HCT116 (cell line): Measurements from ENCODE around the gene RNF11. TPM values are rescaled to one million over a fixed set of nuclear protein-coding genes. Genes with fewer than 3 reads are reported as not detected.

Source experiments
- ATAC-seq: fragments of 200-7000 bp; cut with Tn5 transposase; 2 replicates; pipeline ENCODE4 v1.9.1; 2020; ENCODE audit warnings: mild to moderate bottlenecking, moderate library complexity
- BruUV-seq: library from RNA; stranded (reverse); fragments of 400-500 nt; replicated peaks from 2 replicates; lab custom pipeline; 2021; lab: Mats Ljungman, UMichigan
- CTCF ChIA-PET: fragments of 300-600 bp; sonication (Branson Sonifier 250); formaldehyde crosslinking; loops from one replicate; lab custom pipeline; 2021; ENCODE audit warnings: antibody characterized with exemption; lab: Charles Lee
- POLR2A ChIA-PET: fragments of 300-600, 350-600 bp; sonication (Branson Sonifier 250); formaldehyde crosslinking; loops from one replicate; lab custom pipeline; 2021; ENCODE audit warnings: antibody characterized with exemption; lab: Charles Lee
- RAD21 ChIA-PET, 2 experiments: fragments of 300-600 bp; sonication (Branson Sonifier 250); formaldehyde crosslinking; loops; one replicate each; lab custom pipeline; 2023; ENCODE audit warnings: low total read pairs in 2 of 2; ENCODE audit not compliant: uncharacterized antibody in 2 of 2, unreplicated experiment in 2 of 2, low non-redundant PET in 1 of 2; lab: Charles Lee
- DNase-seq: peaks from one replicate; pipeline ENCODE4 v3.0.0-alpha.2; 2010; ENCODE audit warnings: low read depth, low spot score
- H2AFZ ChIP-seq: fragments of 200-600 bp; shearing (Covaris generic), sonication (generic); 2 replicates; pipeline ENCODE4 v1.6.1; 2017; ENCODE audit warnings: low read depth, mixed run types, mixed read lengths, antibody characterized with exemption, low read length; ENCODE audit not compliant: poor library complexity, severe bottlenecking
- H3K27ac ChIP-seq: 2 replicates; pipeline ENCODE4 v1.5.1; 2012; ENCODE audit warnings: low read depth, low read length
- H3K27me3 ChIP-seq: fragments of 200-600 bp; sonication (generic); 2 replicates; pipeline ENCODE4 v1.6.1; 2016; ENCODE audit warnings: mixed run types, low read length, mixed read lengths; ENCODE audit not compliant: insufficient read depth
- H3K36me3 ChIP-seq, 2 experiments: fragments of 200-500 bp in 1 of 2; fragments of 200-600 bp in 1 of 2; sonication (Bioruptor generic) in 1 of 2; sonication (generic) in 1 of 2; 2 replicates each; pipeline versions ENCODE4 v1.5.1 to v1.6.1; 2014 to 2016; ENCODE audit warnings: low read length in 2 of 2, inconsistent platforms in 1 of 2, mixed read lengths in 1 of 2, mixed run types in 1 of 2; ENCODE audit not compliant: insufficient read depth in 2 of 2, control insufficient read depth in 1 of 2
- H3K4me1 ChIP-seq, 2 experiments: fragments of 200-600 bp in 1 of 2; sonication (generic) in 1 of 2; 2 replicates each; pipeline versions ENCODE4 v1.5.1 to v1.6.1; 2012 to 2017; ENCODE audit warnings: low read length in 2 of 2, inconsistent platforms in 1 of 2, mild to moderate bottlenecking in 1 of 2, mixed read lengths in 1 of 2, mixed run types in 1 of 2, moderate library complexity in 1 of 2; ENCODE audit not compliant: insufficient read depth in 2 of 2, control insufficient read depth in 1 of 2
- H3K4me2 ChIP-seq: fragments of 200-600 bp; sonication (generic); 2 replicates; pipeline ENCODE4 v1.6.1; 2017; ENCODE audit warnings: mixed run types, low read length, mixed read lengths
- H3K4me3 ChIP-seq, 2 experiments: fragments of 200-600 bp in 1 of 2; sonication (generic) in 1 of 2; replicated peaks in 1 of 2; 2 replicates each; pipeline ENCODE4 v1.5.1; 2011 to 2016; ENCODE audit warnings: low read length in 2 of 2, control low read depth in 1 of 2, low read depth in 1 of 2, mild to moderate bottlenecking in 1 of 2, mixed read lengths in 1 of 2, mixed run types in 1 of 2
- H3K79me2 ChIP-seq: fragments of 200-600 bp; sonication (generic); 2 replicates; pipeline ENCODE4 v1.6.1; 2017; ENCODE audit warnings: mild to moderate bottlenecking, mixed run types, low read length, moderate library complexity, mixed read lengths; ENCODE audit not compliant: insufficient read depth
- H3K9ac ChIP-seq: fragments of 200-600 bp; sonication (generic); 2 replicates; pipeline ENCODE4 v1.6.1; 2016; ENCODE audit warnings: low read length, mixed read lengths
- H3K9me2 ChIP-seq: fragments of 200-600 bp; sonication (generic), shearing (Covaris generic); 2 replicates; pipeline ENCODE4 v1.6.1; 2017; ENCODE audit warnings: mixed run types, mild to moderate bottlenecking, moderate library complexity; ENCODE audit not compliant: insufficient read depth
- H3K9me3 ChIP-seq, 2 experiments: fragments of 200-500 bp in 1 of 2; fragments of 200-600 bp in 1 of 2; sonication (Bioruptor generic) in 1 of 2; sonication (generic) in 1 of 2; 2 replicates each; pipeline ENCODE4 v1.6.1; 2014 to 2017; ENCODE audit warnings: low read length in 2 of 2, mixed read lengths in 2 of 2, inconsistent platforms in 1 of 2, low read depth in 1 of 2, mild to moderate bottlenecking in 1 of 2, mixed run types in 1 of 2, moderate library complexity in 1 of 2; ENCODE audit not compliant: control insufficient read depth in 1 of 2, insufficient read depth in 1 of 2
- H4K20me1 ChIP-seq: fragments of 200-600 bp; sonication (generic), shearing (Covaris generic); 2 replicates; pipeline ENCODE4 v1.6.1; 2017; ENCODE audit warnings: mixed run types, mild to moderate bottlenecking, moderate library complexity; ENCODE audit not compliant: insufficient read depth
- CEBPB ChIP-seq: IDR thresholded peaks from 2 replicates; pipeline ENCODE4 v1.6.1; 2012; ENCODE audit warnings: low read depth
- CTCF ChIP-seq, 3 experiments: fragments of 200-600 bp in 1 of 3; sonication (generic) in 1 of 3; IDR thresholded peaks in 2 of 3; conservative IDR thresholded peaks in 1 of 3; 2 replicates each; pipeline ENCODE4 v1.5.1; 2012 to 2017; ENCODE audit warnings: low read depth in 2 of 3, low read length in 2 of 3, antibody characterized with exemption in 1 of 3, borderline replicate concordance in 1 of 3, control low read depth in 1 of 3, mild to moderate bottlenecking in 1 of 3, mixed read lengths in 1 of 3, mixed run types in 1 of 3, moderate library complexity in 1 of 3; ENCODE audit not compliant: insufficient read depth in 1 of 3
- ELF1 ChIP-seq: IDR thresholded peaks from 2 replicates; pipeline ENCODE4 v1.6.1; 2012; ENCODE audit warnings: low read depth, borderline replicate concordance
- EZH2phosphoT487 ChIP-seq: fragments of 200-600 bp; IDR thresholded peaks from 2 replicates; pipeline ENCODE4 v1.6.1; 2018; ENCODE audit warnings: antibody characterized with exemption, borderline replicate concordance
- FOSL1 ChIP-seq: IDR thresholded peaks from 2 replicates; pipeline ENCODE4 v1.6.1; 2012; ENCODE audit warnings: low read depth
- MAX ChIP-seq: IDR thresholded peaks from 2 replicates; pipeline ENCODE4 v1.6.1; 2012
- POLR2AphosphoS5 ChIP-seq: IDR thresholded peaks from 2 replicates; pipeline ENCODE4 v1.6.1; 2011; ENCODE audit warnings: mild to moderate bottlenecking, low read depth, low read length, moderate library complexity
- REST ChIP-seq: IDR thresholded peaks from 2 replicates; pipeline ENCODE4 v1.6.1; 2012; ENCODE audit warnings: low read depth
- SIN3A ChIP-seq: IDR thresholded peaks from 2 replicates; pipeline ENCODE4 v1.6.1; 2012; ENCODE audit warnings: low read depth
- YY1 ChIP-seq: IDR thresholded peaks from 2 replicates; pipeline ENCODE4 v1.6.1; 2011; ENCODE audit warnings: low read length, low read depth, moderate library complexity, mild to moderate bottlenecking; ENCODE audit not compliant: insufficient replicate concordance; ENCODE audit errors: extremely low read depth
- ZBTB33 ChIP-seq: IDR thresholded peaks from 2 replicates; pipeline ENCODE4 v1.6.1; 2011; ENCODE audit warnings: mild to moderate bottlenecking, low read length, moderate library complexity; ENCODE audit not compliant: insufficient replicate concordance; ENCODE audit errors: extremely low read depth
- ZFX ChIP-seq: fragments of 450-650 bp; IDR thresholded peaks from 2 replicates; pipeline ENCODE4 v1.6.1; 2017
- ZNF274 ChIP-seq: fragments of 200-500 bp; sonication (Bioruptor generic); IDR thresholded peaks from 2 replicates; pipeline ENCODE4 v1.6.1; 2014; ENCODE audit warnings: mild to moderate bottlenecking, low read depth, low read length, inconsistent platforms
- intact Hi-C: fragments of 100-400 bp; cut with micrococcal nuclease; formaldehyde crosslinking; loops from 2 replicates; pipeline ENCODE4 v1.10.0; 2022
- total RNA-seq: library from RNA; stranded (reverse); gene quantifications from one replicate; pipeline ENCODE4 v1.2.1, GENCODE V29; 2021; ENCODE audit not compliant: unreplicated experiment

The RNF11 gene
- total RNA-seq, 1 experiment from 2014 or later: 60.9 TPM

- RAD21 ChIA-PET: no interaction called here
- Histone ChIP-seq H2AFZ (no peak overlapping the region), H3K27me3 (no peaks in the 10 kb centered on the region), H3K9me3 (no peaks in the 10 kb centered on the region), H3K27ac (no peak overlapping the region), H3K4me1 (no peaks in the 10 kb centered on the region), H3K36me3 (no peaks in the 10 kb centered on the region), H3K79me2 (no peaks in the 10 kb centered on the region), H3K9me2 (no peaks in the 10 kb centered on the region), H4K20me1 (no peaks in the 10 kb centered on the region), H3K9ac (no peak overlapping the region), H3K4me2 (no peak overlapping the region), H3K4me3 (no peak overlapping the region)
- BruUV-seq: no TSS peak
- intact Hi-C loops: no loop called here
- TF ChIP-seq YY1 (no peak), ZBTB33 (no peak), MAX (no peak), SIN3A (no peak), CTCF (IDR thresholded peaks at IDR 0.05 in 2 of 3, conservative IDR thresholded peaks at IDR 0.05 in 1 of 3; ENCODE audit: borderline replicate concordance in 1 of 3, insufficient read depth in 1 of 3, low read depth in 2 of 3, low read length in 2 of 3) (no peak), FOSL1 (no peak), ELF1 (no peak), POLR2AphosphoS5 (no peak), EZH2phosphoT487 (no peak), ZFX (no peak), ZNF274 (no peak), CEBPB (no peak), REST (no peak)
- ATAC-seq (no peak), DNase-seq (no peak)
- POLR2A ChIA-PET: interaction anchor here (0.7 kb wide), 1 partner anchor 594 kb away, joined by 3 read pairs; no protein-coding TSS in a partner anchor
- CTCF ChIA-PET: no interaction called here
Measured at GRCh38 chr1:51216631-51217030, 19.4 kb upstream of the RNF11 start.
